BE2C (cell line): ENCODE data around the gene ANKLE2.

Experiments
- DNase-seq: peaks from one replicate; pipeline ENCODE4 v3.0.0-alpha.2; 2020
- H3K27me3 ChIP-seq: fragments of 250-450 bp; sonication (Bioruptor Pico); 2 replicates; pipeline ENCODE4 v1.5.1; 2020; ENCODE audit warnings: mild to moderate bottlenecking
- H3K36me3 ChIP-seq: fragments of 250-450 bp; sonication (Bioruptor Pico); 2 replicates; pipeline ENCODE4 v1.5.1; 2020; ENCODE audit warnings: mild to moderate bottlenecking
- H3K4me1 ChIP-seq: fragments of 250-450 bp; sonication (Bioruptor Pico); 2 replicates; pipeline ENCODE4 v1.5.1; 2020
- H3K4me3 ChIP-seq: 2 replicates; pipeline ENCODE4 v1.5.1; 2011; ENCODE audit warnings: low read depth, low read length
- H3K9me3 ChIP-seq: fragments of 250-450 bp; sonication (Bioruptor Pico); 2 replicates; pipeline ENCODE4 v1.5.1; 2020
- TF ChIP-seq, protein P1 (sequence below): IDR thresholded peaks from 2 replicates; pipeline ENCODE4 v1.5.1; 2012; ENCODE audit warnings: mild to moderate bottlenecking, low read depth, low read length

ANKLE2 gene

GRCh38 chr12:132710043-132710404 is 51.6 kb downstream of the ANKLE2 start:
- H3K4me1 ChIP-seq = no peaks in the 10 kb centered on the region
- no peaks in the 10 kb centered on the region for H3K27me3 ChIP-seq
- TF ChIP-seq, protein P1, sequence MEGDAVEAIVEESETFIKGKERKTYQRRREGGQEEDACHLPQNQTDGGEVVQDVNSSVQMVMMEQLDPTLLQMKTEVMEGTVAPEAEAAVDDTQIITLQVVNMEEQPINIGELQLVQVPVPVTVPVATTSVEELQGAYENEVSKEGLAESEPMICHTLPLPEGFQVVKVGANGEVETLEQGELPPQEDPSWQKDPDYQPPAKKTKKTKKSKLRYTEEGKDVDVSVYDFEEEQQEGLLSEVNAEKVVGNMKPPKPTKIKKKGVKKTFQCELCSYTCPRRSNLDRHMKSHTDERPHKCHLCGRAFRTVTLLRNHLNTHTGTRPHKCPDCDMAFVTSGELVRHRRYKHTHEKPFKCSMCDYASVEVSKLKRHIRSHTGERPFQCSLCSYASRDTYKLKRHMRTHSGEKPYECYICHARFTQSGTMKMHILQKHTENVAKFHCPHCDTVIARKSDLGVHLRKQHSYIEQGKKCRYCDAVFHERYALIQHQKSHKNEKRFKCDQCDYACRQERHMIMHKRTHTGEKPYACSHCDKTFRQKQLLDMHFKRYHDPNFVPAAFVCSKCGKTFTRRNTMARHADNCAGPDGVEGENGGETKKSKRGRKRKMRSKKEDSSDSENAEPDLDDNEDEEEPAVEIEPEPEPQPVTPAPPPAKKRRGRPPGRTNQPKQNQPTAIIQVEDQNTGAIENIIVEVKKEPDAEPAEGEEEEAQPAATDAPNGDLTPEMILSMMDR = no peak
- H3K4me3 ChIP-seq = peak overlapping the region; percentile 69
- DNase-seq = no peak
- no peaks in the 10 kb centered on the region for H3K9me3 ChIP-seq
- H3K36me3 ChIP-seq = peaks cover 20% of the 10 kb centered on the region

DNA sequence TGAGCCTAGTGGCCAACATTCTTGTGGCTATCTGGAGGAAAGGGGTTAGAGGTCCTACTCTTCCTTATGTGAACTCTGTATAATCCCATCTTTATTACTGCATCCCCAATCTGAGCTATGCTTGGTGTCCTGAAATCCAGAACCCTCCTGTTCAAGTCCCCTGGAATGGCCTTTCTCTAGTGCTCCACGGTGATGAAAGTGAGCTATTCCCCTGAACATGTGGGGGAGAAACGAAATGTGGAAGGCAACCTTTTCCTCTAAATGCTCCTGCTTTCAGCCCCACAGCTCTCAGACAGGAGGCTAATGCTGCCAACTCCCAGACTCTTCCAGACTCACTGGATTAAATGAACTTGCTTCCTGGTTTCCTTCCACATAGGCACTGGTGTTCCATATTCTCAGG is 53.5 kb downstream of the ANKLE2 start:
- TF ChIP-seq, protein P1 = no peak
- no peak for DNase-seq

DNA sequence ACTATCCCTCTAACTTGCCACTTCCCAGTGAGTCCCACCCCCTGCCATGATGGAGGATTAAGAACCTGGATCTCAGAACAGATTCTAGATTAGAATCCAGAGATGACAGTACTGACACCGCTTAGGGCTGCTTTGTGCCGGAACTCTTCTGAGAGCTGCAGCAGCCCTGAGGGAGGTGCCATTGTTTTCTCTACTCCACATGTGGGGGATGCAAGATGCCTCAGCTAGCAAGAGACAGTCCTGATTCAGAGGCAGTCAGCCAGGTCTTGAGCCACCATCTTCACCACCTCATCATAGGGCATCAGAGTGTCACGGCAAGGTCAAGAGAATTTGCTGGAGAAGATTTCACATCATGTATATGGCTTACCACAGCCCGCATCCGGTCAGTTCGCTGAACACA is 54.4 kb downstream of the ANKLE2 start:
- DNase-seq = no peak
- TF ChIP-seq, protein P1 = no peak
- Histone ChIP-seq H3K27me3 (no peaks in the 10 kb centered on the region), H3K9me3 (no peaks in the 10 kb centered on the region), H3K36me3 (peaks cover 4% of the 10 kb centered on the region), H3K4me3 (no peak overlapping the region), H3K4me1 (no peaks in the 10 kb centered on the region)

More for the DNA sequence above, 53.5 kb downstream of the ANKLE2 start:
- no peaks in the 10 kb centered on the region for H3K27me3 ChIP-seq
- H3K4me1 ChIP-seq = no peaks in the 10 kb centered on the region
- H3K4me3 ChIP-seq = no peak overlapping the region
- H3K9me3 ChIP-seq = no peaks in the 10 kb centered on the region
- peaks cover 9% of the 10 kb centered on the region for H3K36me3 ChIP-seq

DNA sequence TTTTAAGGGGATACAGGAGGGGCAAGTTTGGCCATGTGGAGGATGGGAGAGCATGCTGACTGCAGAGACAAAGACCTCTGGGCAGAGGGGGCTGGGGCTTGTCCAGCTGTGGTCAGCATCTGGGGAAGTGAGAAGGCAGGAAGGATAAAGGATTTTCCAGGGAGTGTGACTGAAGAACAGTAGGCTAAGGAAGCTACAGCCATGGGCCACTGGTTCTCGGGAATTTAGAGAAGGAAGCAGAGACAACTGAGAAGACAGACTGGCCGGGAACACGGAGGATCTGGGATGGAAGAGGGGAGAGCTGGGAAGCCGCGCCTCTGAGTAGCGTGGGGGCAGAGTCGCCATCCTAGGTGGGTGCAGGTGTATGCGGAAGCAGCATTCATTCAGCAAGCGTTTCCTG is 58.0 kb downstream of the ANKLE2 start:
- Histone ChIP-seq H3K4me3 (no peak overlapping the region), H3K4me1 (no peaks in the 10 kb centered on the region), H3K27me3 (no peaks in the 10 kb centered on the region), H3K36me3 (peaks cover 12% of the 10 kb centered on the region), H3K9me3 (no peaks in the 10 kb centered on the region)
- TF ChIP-seq, protein P1 = no peak
- no peak for DNase-seq

- DNase-seq = no peak
- Histone ChIP-seq H3K9me3 (no peaks in the 10 kb centered on the region), H3K4me3 (no peak overlapping the region), H3K36me3 (peaks cover 14% of the 10 kb centered on the region), H3K4me1 (no peaks in the 10 kb centered on the region), H3K27me3 (no peaks in the 10 kb centered on the region)
- TF ChIP-seq, protein P1 = no peak
Measured at GRCh38 chr12:132702640-132703039, 59.0 kb downstream of the ANKLE2 start.

DNA sequence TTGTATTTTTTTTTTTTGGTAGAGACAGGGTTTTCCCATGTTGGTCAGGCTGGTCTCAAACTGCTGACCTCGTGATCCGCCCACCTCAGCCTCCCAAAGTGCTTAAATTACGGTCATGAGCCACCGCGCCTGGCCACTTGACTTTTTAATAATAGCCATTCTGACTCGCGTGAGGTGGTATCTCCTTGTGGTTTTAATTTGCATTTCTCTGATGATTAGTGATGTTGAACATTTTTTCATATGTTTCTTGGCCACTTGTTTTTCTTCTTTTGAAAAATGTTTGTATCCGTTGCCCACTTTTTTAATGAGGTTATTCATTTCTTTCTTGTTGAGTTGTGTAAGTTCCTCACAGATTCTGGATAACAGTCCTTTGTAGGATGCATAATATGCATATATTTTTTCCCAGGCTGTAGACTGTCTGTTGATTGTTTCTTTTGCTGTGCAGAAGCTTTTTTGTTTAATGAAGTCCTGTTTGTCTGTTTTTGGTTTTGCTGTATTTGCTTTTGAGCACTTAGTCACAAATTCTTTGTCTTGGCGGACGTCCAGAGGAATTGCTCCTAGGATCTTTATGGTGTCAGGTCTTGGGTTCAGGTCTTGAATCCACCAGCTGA is 61.3 kb downstream of the ANKLE2 start:
- no peak for DNase-seq
- TF ChIP-seq, protein P1 = no peak
- Histone ChIP-seq H3K36me3 (peaks cover 31% of the 10 kb centered on the region), H3K9me3 (no peaks in the 10 kb centered on the region), H3K4me3 (no peak overlapping the region), H3K4me1 (no peaks in the 10 kb centered on the region), H3K27me3 (no peaks in the 10 kb centered on the region)
